Activated naive CD8-positive, alpha-beta T cell treated with anti-CD3 and anti-CD28 coated beads, Interleukin-2, amount 50 U/mL, for 24 hours (primary cell): ENCODE measurements around the gene ANKRD28.

Source experiments
- ATAC-seq: fragments of 150-1000 bp; cut with Tn5 transposase; one replicate; pipeline ENCODE4 v1.10.0; 2021
- DNase-seq: peaks from one replicate; pipeline ENCODE4 v3.0.0; 2021
- H3K27ac Mint-ChIP-seq: one replicate; pipeline ENCODE4 v1.8.0; 2021; ENCODE audit warnings: mild to moderate bottlenecking, mixed read lengths
- H3K27me3 Mint-ChIP-seq: one replicate; pipeline ENCODE4 v1.8.0; 2021; ENCODE audit warnings: mixed read lengths
- H3K36me3 Mint-ChIP-seq: one replicate; pipeline ENCODE4 v1.8.0; 2021; ENCODE audit warnings: low read depth, mixed read lengths
- H3K4me1 Mint-ChIP-seq: one replicate; pipeline ENCODE4 v1.8.0; 2021; ENCODE audit warnings: mixed read lengths
- H3K4me3 Mint-ChIP-seq: one replicate; pipeline ENCODE4 v1.8.0; 2021; ENCODE audit warnings: mild to moderate bottlenecking, moderate library complexity, mixed read lengths
- H3K9me3 Mint-ChIP-seq: one replicate; pipeline ENCODE4 v1.8.0; 2021; ENCODE audit warnings: mixed read lengths

Gene ANKRD28

GRCh38 chr3:15638891-15639262, 158.9 kb downstream of the ANKRD28 start:
- Mint-ChIP-seq H3K36me3 (peaks cover 10% of the 10 kb centered on the region), H3K27ac (no peak overlapping the region), H3K27me3 (no peaks in the 10 kb centered on the region), H3K4me3 (no peak overlapping the region), H3K4me1 (peaks cover 65% of the 10 kb centered on the region), H3K9me3 (no peaks in the 10 kb centered on the region)
- no peak for DNase-seq
- peak; percentile 22 for ATAC-seq

GRCh38 chr3:15638193-15638890, 159.4 kb downstream of the ANKRD28 start:
- ATAC-seq = peak; percentile 4
- DNase-seq = no peak
- Mint-ChIP-seq H3K36me3 (peaks cover 10% of the 10 kb centered on the region), H3K27ac (peak overlapping the region; percentile 89), H3K4me3 (peak overlapping the region; percentile 10), H3K4me1 (peaks cover 70% of the 10 kb centered on the region), H3K9me3 (no peaks in the 10 kb centered on the region), H3K27me3 (no peaks in the 10 kb centered on the region)

GRCh38 chr3:15637131-15637951, 160.4 kb downstream of the ANKRD28 start:
- Mint-ChIP-seq H3K27ac (peak overlapping the region; percentile 89), H3K4me3 (peak overlapping the region; percentile 13), H3K27me3 (no peaks in the 10 kb centered on the region), H3K36me3 (peaks cover 8% of the 10 kb centered on the region), H3K4me1 (peaks cover 77% of the 10 kb centered on the region), H3K9me3 (no peaks in the 10 kb centered on the region)
- peak; percentile 79 for ATAC-seq
- peak; percentile 48 for DNase-seq

- H3K27ac Mint-ChIP-seq = peak overlapping the region; percentile 89
- H3K36me3 Mint-ChIP-seq = peaks cover 2% of the 10 kb centered on the region
- peak; percentile 54 for DNase-seq
These were observed 161.6 kb downstream of the ANKRD28 start for GRCh38 chr3:15636028-15636709.

GRCh38 chr3:15635121-15635661, 162.6 kb downstream of the ANKRD28 start:
- H3K27me3 Mint-ChIP-seq = no peaks in the 10 kb centered on the region
- ATAC-seq = no peak
- no peaks in the 10 kb centered on the region for H3K9me3 Mint-ChIP-seq
- H3K36me3 Mint-ChIP-seq = peaks cover 2% of the 10 kb centered on the region
- no peak overlapping the region for H3K4me3 Mint-ChIP-seq
- peaks cover 91% of the 10 kb centered on the region for H3K4me1 Mint-ChIP-seq
- DNase-seq = no peak
- H3K27ac Mint-ChIP-seq = peak overlapping the region; percentile 89

More at GRCh38 chr3:15636028-15636709, 161.6 kb downstream of the ANKRD28 start:
- ATAC-seq = peak; percentile 75
- no peaks in the 10 kb centered on the region for H3K9me3 Mint-ChIP-seq
- H3K4me3 Mint-ChIP-seq = peak overlapping the region; percentile 69
- H3K4me1 Mint-ChIP-seq = peaks cover 85% of the 10 kb centered on the region
- no peaks in the 10 kb centered on the region for H3K27me3 Mint-ChIP-seq

- DNase-seq (no peak), ATAC-seq (no peak)
- peaks cover 2% of the 10 kb centered on the region for H3K36me3 Mint-ChIP-seq
- H3K9me3 Mint-ChIP-seq = no peaks in the 10 kb centered on the region
- H3K27ac Mint-ChIP-seq = no peak overlapping the region
- peaks cover 96% of the 10 kb centered on the region for H3K4me1 Mint-ChIP-seq
- no peaks in the 10 kb centered on the region for H3K27me3 Mint-ChIP-seq
- H3K4me3 Mint-ChIP-seq = no peak overlapping the region
These were observed 163.1 kb downstream of the ANKRD28 start for GRCh38 chr3:15634671-15635070.

- ATAC-seq = no peak
- H3K4me3 Mint-ChIP-seq = peak overlapping the region; percentile 1
- no peak for DNase-seq
- H3K27me3 Mint-ChIP-seq = no peaks in the 10 kb centered on the region
- peaks cover 91% of the 10 kb centered on the region for H3K4me1 Mint-ChIP-seq
- peak overlapping the region; percentile 85 for H3K27ac Mint-ChIP-seq
- no peaks in the 10 kb centered on the region for H3K9me3 Mint-ChIP-seq
- peaks cover 2% of the 10 kb centered on the region for H3K36me3 Mint-ChIP-seq
These were observed 163.8 kb downstream of the ANKRD28 start for GRCh38 chr3:15633766-15634598.

- Mint-ChIP-seq H3K4me3 (peak overlapping the region; percentile 1), H3K36me3 (peaks cover 2% of the 10 kb centered on the region), H3K27ac (peak overlapping the region; percentile 85), H3K9me3 (no peaks in the 10 kb centered on the region), H3K27me3 (no peaks in the 10 kb centered on the region), H3K4me1 (peaks cover 82% of the 10 kb centered on the region)
- ATAC-seq = no peak
- no peak for DNase-seq
These were observed 164.6 kb downstream of the ANKRD28 start for GRCh38 chr3:15633159-15633558.

- Mint-ChIP-seq H3K27me3 (no peaks in the 10 kb centered on the region), H3K27ac (no peak overlapping the region), H3K9me3 (no peaks in the 10 kb centered on the region), H3K4me1 (peaks cover 73% of the 10 kb centered on the region), H3K4me3 (no peak overlapping the region), H3K36me3 (no peaks in the 10 kb centered on the region)
- DNase-seq = no peak
- no peak for ATAC-seq
These were observed 165.6 kb downstream of the ANKRD28 start for GRCh38 chr3:15632212-15632580.

GRCh38 chr3:15631426-15632211, 166.2 kb downstream of the ANKRD28 start:
- Mint-ChIP-seq H3K4me3 (no peak overlapping the region), H3K36me3 (no peaks in the 10 kb centered on the region), H3K27ac (no peak overlapping the region), H3K27me3 (no peaks in the 10 kb centered on the region), H3K4me1 (peaks cover 67% of the 10 kb centered on the region), H3K9me3 (no peaks in the 10 kb centered on the region)
- DNase-seq (no peak), ATAC-seq (no peak)

GRCh38 chr3:15630646-15631350, 167.0 kb downstream of the ANKRD28 start:
- Mint-ChIP-seq H3K9me3 (no peaks in the 10 kb centered on the region), H3K4me3 (peak overlapping the region; percentile 61), H3K36me3 (peaks cover 1% of the 10 kb centered on the region), H3K27ac (peak overlapping the region; percentile 66), H3K4me1 (peaks cover 61% of the 10 kb centered on the region), H3K27me3 (no peaks in the 10 kb centered on the region)
- ATAC-seq (peak; percentile 68), DNase-seq (peak; percentile 32)

- Mint-ChIP-seq H3K36me3 (peaks cover 2% of the 10 kb centered on the region), H3K27ac (peak overlapping the region; percentile 66), H3K4me3 (peak overlapping the region; percentile 61)
These were observed 167.8 kb downstream of the ANKRD28 start for GRCh38 chr3:15629860-15630597.

More at GRCh38 chr3:15629860-15630597, 167.8 kb downstream of the ANKRD28 start:
- H3K9me3 Mint-ChIP-seq = no peaks in the 10 kb centered on the region
- ATAC-seq (peak; percentile 89), DNase-seq (peak; percentile 46)
- peaks cover 56% of the 10 kb centered on the region for H3K4me1 Mint-ChIP-seq
- H3K27me3 Mint-ChIP-seq = no peaks in the 10 kb centered on the region
